ENCODE measurements around the gene MMP24. TPM values are rescaled to one million over a fixed set of nuclear protein-coding genes. Genes with fewer than 3 reads are reported as not detected.
A peak's percentile ranks its signal among the peaks of the same experiment; 100 is the strongest.

Gene MMP24
- total RNA-seq, 1 donor from 2014 or later = 1.9 TPM

DNA sequence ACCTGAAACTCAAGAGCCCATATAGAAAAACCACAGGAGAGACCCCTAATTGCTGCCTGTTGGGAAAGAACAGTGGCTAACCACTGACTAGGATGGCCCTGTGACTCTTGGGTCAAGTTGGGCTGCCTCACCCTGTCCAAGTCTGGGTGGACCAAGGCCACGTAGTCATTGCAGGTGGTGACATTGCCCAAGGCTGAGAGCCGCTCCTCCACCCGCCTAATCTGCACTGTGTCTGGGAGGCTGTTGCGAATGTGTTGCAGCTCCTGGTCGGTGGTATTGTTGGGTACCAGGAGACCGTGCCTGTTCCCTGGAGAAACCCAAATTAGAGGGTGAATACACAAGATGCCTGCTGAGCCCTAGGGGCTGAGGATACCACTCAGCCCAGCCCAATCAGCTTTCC lies 54.0 kb downstream of the MMP24 start:
- Histone ChIP-seq H3K27me3 (no peaks in the 10 kb centered on the region), H3F3A (ENCODE audit: low read depth) (peaks cover 24% of the 10 kb centered on the region), H3K36me3 (no peaks in the 10 kb centered on the region), H2AFZ (replicated peaks) (no peak overlapping the region), H3K4me1 (peaks cover 6% of the 10 kb centered on the region), H4K20me1 (ENCODE audit: low read depth) (peaks cover 12% of the 10 kb centered on the region), H3K27ac (no peak overlapping the region), H3K4me3 (no peak overlapping the region), H3K9ac (no peak overlapping the region), H3K4me2 (no peak overlapping the region), H3K9me3 (ENCODE audit: low read depth) (no peaks in the 10 kb centered on the region), H3K79me2 (ENCODE audit: low read depth) (peaks cover 43% of the 10 kb centered on the region)
- H3K27ac Mint-ChIP-seq = no peak overlapping the region
- no peak for DNase-seq (ENCODE audit: low spot score)
- TF ChIP-seq, protein P1, sequence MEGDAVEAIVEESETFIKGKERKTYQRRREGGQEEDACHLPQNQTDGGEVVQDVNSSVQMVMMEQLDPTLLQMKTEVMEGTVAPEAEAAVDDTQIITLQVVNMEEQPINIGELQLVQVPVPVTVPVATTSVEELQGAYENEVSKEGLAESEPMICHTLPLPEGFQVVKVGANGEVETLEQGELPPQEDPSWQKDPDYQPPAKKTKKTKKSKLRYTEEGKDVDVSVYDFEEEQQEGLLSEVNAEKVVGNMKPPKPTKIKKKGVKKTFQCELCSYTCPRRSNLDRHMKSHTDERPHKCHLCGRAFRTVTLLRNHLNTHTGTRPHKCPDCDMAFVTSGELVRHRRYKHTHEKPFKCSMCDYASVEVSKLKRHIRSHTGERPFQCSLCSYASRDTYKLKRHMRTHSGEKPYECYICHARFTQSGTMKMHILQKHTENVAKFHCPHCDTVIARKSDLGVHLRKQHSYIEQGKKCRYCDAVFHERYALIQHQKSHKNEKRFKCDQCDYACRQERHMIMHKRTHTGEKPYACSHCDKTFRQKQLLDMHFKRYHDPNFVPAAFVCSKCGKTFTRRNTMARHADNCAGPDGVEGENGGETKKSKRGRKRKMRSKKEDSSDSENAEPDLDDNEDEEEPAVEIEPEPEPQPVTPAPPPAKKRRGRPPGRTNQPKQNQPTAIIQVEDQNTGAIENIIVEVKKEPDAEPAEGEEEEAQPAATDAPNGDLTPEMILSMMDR (IDR thresholded peaks at IDR 0.05) = no peak
- TF ChIP-seq EZH2phosphoT487 (IDR thresholded peaks at IDR 0.05) = no peak
- no peak for TF ChIP-seq EZH2 (IDR thresholded peaks at IDR 0.05)
- no peaks in the 10 kb centered on the region for H3K9me3 Mint-ChIP-seq
- H3K4me3 Mint-ChIP-seq = no peak overlapping the region
- H3K36me3 Mint-ChIP-seq = peaks cover 24% of the 10 kb centered on the region
- H3K4me1 Mint-ChIP-seq = peaks cover 34% of the 10 kb centered on the region
- peaks cover 8% of the 10 kb centered on the region for H3K27me3 Mint-ChIP-seq (ENCODE audit: insufficient read depth, low read depth)

DNA sequence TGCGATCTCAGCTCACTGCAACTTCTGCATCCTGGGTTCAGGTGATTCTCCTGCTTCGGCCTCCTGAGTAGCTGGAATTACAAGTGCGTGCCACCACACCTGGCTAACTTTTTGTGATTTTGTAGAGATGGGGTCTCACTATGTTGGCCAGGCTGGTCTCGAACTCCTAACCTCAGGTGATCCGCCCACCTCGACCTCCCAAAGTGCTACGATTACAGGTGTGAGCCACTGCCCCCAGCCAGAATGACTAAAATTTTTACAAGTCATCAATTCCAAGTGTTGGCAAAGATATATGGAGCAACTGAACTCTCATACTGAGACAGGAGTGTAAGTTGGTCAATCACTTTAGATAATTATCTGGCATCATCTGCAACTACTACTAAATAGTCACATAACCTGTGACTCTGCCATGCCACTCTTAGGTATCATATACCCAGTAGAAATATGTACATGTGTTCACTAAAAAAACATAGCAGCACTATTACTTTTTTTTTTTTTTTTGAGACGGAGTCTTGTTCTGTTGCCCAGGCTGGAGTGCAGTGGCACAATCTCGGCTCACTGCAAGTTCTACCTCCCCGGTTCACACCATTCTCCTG lies 55.1 kb downstream of the MMP24 start:
- Mint-ChIP-seq H3K27ac (no peak overlapping the region), H3K27me3 (ENCODE audit: insufficient read depth, low read depth) (peaks cover 5% of the 10 kb centered on the region), H3K36me3 (peaks cover 24% of the 10 kb centered on the region), H3K4me1 (peaks cover 39% of the 10 kb centered on the region), H3K4me3 (no peak overlapping the region), H3K9me3 (no peaks in the 10 kb centered on the region)
- Histone ChIP-seq H3K36me3 (no peaks in the 10 kb centered on the region), H3K27me3 (no peaks in the 10 kb centered on the region), H3K4me2 (no peak overlapping the region), H4K20me1 (ENCODE audit: low read depth) (peaks cover 12% of the 10 kb centered on the region), H3F3A (ENCODE audit: low read depth) (peaks cover 24% of the 10 kb centered on the region), H3K4me3 (no peak overlapping the region), H2AFZ (replicated peaks) (no peak overlapping the region), H3K4me1 (peaks cover 6% of the 10 kb centered on the region), H3K9ac (no peak overlapping the region), H3K79me2 (ENCODE audit: low read depth) (peaks cover 40% of the 10 kb centered on the region), H3K9me3 (ENCODE audit: low read depth) (no peaks in the 10 kb centered on the region), H3K27ac (no peak overlapping the region)
- DNase-seq (ENCODE audit: low spot score) = no peak
- no peak for TF ChIP-seq EZH2phosphoT487 (IDR thresholded peaks at IDR 0.05)
- TF ChIP-seq, protein P1 (IDR thresholded peaks at IDR 0.05) = no peak
- TF ChIP-seq EZH2 (IDR thresholded peaks at IDR 0.05) = no peak

DNA sequence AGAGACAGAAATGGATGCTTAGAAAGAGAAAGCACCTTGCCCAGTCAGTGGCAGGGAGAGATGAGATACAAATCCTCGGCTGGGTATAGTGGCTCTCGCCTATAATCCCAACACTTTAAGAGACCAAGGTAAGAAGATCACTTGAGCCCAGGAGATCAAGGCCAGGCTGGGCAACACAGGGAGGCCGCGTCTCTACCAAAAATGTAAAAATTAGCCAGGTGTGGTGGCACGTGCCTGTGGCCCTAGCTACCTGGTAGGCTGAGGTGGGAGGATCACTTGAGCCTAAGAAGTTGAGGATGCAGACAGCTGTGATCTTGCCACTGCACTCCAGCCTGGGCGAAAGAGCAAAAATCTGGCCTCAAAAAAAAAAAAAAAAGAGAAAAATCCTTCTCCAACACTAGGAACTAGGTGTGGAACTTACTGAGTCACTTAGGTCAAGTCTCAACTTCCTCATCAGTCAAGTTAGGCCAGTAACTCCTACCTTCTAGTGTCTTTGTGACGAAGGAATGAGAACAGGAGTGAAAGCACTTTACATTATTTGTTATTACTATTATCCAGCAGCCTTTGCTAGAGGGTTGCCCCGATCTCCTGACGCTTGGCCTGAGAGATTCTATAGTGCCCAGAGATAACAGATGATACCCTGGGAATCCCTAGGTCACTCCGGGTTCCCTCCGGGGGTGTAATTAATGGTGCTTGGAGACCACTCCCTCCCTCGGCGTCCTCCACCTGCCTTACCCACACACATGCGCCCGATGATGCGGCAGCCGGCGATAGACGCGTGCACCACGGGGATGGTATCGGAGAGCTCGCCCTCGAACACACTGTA lies 57.2 kb downstream of the MMP24 start:
- Mint-ChIP-seq H3K27me3 (ENCODE audit: insufficient read depth, low read depth) (peaks cover 3% of the 10 kb centered on the region), H3K4me1 (peaks cover 29% of the 10 kb centered on the region), H3K27ac (no peak overlapping the region), H3K36me3 (peaks cover 18% of the 10 kb centered on the region), H3K9me3 (no peaks in the 10 kb centered on the region), H3K4me3 (peak overlapping the region; percentile 89)
- Histone ChIP-seq H3K9ac (peak overlapping the region; percentile 68), H3K9me3 (ENCODE audit: low read depth) (no peaks in the 10 kb centered on the region), H3K4me3 (peak overlapping the region; percentile 83), H3K36me3 (no peaks in the 10 kb centered on the region), H3K27ac (no peak overlapping the region), H3K4me2 (peak overlapping the region; percentile 98), H4K20me1 (ENCODE audit: low read depth) (peaks cover 12% of the 10 kb centered on the region), H3K4me1 (peaks cover 6% of the 10 kb centered on the region), H3F3A (ENCODE audit: low read depth) (peaks cover 14% of the 10 kb centered on the region), H2AFZ (replicated peaks) (no peak overlapping the region), H3K27me3 (no peaks in the 10 kb centered on the region), H3K79me2 (ENCODE audit: low read depth) (peaks cover 32% of the 10 kb centered on the region)
- TF ChIP-seq, protein P1 (IDR thresholded peaks at IDR 0.05) = no peak
- TF ChIP-seq EZH2phosphoT487 (IDR thresholded peaks at IDR 0.05) (no peak), EZH2 (IDR thresholded peaks at IDR 0.05) (no peak)
- no peak for DNase-seq (ENCODE audit: low spot score)

Measured in neural progenitor cell (in vitro differentiated cells).